Epithelial cell of esophagus (primary cell): ENCODE measurements around the gene ARHGAP22.

Experiments used
- DNase-seq: peaks from one replicate; pipeline ENCODE4 v3.0.0; 2010; ENCODE audit warnings: low read depth
- H3K4me3 ChIP-seq: 2 replicates; pipeline ENCODE4 v1.5.1; 2011; ENCODE audit warnings: mild to moderate bottlenecking, low read length, control low read depth
- CTCF ChIP-seq: IDR thresholded peaks from 2 replicates; pipeline ENCODE4 v1.5.1; 2011; ENCODE audit warnings: low read depth, mild to moderate bottlenecking, low read length, control low read depth, inconsistent platforms; ENCODE audit not compliant: insufficient read depth; ENCODE audit errors: missing control alignments

ARHGAP22 gene

DNA sequence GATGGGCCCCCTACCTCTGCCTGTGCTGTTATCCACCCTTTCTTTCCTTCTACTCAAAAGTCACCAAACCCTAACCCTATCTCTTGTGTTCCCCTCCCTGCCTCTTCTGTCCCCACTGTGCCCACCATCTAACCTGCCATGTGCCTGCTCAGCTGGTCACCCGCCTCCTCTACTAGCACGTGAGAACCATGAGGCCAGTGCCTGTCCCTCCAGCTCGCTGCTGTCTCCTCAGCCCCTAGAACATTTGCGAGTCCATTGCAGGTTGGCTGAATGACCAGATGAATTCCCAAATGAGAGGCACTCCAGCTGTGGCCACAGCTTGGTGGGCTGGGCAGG, 129.0 kb downstream of the ARHGAP22 start:
- DNase-seq = no peak
- no peak overlapping the region for H3K4me3 ChIP-seq

DNA sequence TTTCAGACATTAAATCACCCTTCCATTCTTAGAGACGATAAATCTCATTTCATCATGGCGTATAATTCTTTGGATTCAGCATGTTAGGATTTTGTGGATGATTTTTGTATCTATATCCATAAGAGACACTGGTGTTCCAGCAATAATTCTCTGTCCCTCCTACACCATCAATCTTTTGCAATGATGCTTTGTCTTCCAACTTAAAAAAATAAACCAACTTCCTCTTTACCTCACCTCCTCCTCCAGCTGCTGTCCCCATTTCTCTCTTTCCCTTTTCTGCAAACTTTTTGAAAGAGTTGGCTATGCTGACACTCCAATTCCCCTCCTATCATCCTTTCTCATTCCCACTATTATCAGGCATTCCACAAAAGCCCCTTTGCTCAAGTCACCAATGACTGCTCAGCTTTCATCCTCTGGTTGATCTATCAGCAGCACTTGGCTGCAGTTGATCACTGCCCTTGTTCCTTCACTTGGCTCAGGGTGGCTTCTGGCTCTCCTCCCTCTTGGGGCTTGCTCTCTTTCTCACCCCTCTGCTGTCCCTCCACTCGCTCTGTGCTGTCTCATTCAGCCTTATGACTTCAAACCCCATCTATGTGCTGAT, 130.0 kb downstream of the ARHGAP22 start:
- no peak for DNase-seq
- no peak overlapping the region for H3K4me3 ChIP-seq
- no peak for TF ChIP-seq CTCF

More for the DNA sequence above, 129.0 kb downstream of the ARHGAP22 start:
- no peak for TF ChIP-seq CTCF

DNA sequence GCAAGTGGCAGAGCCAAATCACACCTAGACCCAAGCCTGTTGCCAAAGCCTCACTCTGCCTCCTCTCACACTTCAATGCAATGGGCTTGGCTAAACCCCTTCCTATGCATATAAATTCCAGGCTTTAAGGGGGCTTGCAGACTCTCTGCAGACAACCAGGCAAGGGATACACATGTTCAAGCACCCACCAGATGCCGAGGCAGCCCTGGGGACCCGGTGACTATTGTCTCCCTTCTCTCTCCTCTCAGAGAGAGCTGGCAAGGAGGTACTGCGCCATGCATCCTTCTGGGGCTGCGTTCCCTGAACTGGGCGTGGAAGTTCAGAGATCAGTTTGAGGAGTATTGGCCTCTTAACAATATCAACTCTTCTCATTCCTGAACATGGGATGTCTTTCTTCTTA, 131.2 kb downstream of the ARHGAP22 start:
- no peak overlapping the region for H3K4me3 ChIP-seq
- TF ChIP-seq CTCF = no peak
- DNase-seq = no peak

DNA sequence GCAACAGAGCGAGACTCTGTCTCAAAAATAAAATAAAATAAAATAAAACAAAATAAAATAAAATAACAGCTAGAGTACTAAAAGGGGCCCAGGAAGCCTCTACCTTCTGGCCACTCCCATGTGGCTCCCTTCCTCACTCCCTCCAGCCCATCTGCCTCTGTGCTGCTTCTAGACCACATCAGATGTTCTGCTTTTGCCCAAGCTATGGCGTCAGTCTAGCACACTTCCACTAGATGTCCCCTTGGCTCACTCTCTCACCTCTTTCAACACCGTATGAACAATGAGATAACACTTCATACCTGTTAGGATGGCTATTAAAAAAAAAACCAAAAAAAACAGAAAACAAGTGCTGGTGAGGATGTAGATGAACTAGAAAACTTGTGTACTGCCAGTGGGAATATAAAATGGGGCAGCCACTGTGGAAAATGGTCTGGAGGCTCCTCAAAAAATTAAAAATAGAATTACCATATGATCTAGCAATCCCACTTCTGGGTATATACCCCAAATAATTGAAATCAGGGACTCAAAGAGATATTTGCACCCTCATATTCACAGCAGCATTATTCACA, 132.3 kb downstream of the ARHGAP22 start:
- no peak for DNase-seq
- TF ChIP-seq CTCF = no peak
- H3K4me3 ChIP-seq = no peak overlapping the region

- peak; percentile 20 for TF ChIP-seq CTCF
- peak; percentile 97 for DNase-seq
- H3K4me3 ChIP-seq = no peak overlapping the region
These were observed 133.7 kb downstream of the ARHGAP22 start for GRCh38 chr10:48470893-48471805.

- no peak for DNase-seq
- TF ChIP-seq CTCF = no peak
- no peak overlapping the region for H3K4me3 ChIP-seq
These were observed 134.6 kb downstream of the ARHGAP22 start for GRCh38 chr10:48470115-48470892.
